ENCODE data around the gene KIF3A.

DNA sequence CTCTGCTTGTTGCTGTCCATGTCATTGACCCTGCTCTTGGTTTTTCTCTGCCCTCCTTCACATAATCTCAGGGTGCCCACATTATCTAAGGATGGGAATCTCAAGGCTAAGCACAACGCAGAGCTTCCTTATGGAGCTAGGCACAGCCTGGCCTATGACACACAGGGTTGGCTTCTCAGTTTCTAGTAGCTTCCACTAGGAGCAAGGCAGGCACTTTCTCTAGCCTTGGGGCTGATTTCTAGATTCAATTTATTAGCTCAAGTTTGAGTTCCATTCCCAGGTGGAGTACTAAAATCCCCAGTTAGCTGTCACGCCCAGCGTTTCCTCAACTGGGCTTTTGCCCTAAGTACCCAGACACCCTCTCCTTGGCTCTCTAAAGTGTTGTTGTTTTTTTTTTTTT lies 51.2 kb downstream of the KIF3A start:
- TF ChIP-seq, protein P1, sequence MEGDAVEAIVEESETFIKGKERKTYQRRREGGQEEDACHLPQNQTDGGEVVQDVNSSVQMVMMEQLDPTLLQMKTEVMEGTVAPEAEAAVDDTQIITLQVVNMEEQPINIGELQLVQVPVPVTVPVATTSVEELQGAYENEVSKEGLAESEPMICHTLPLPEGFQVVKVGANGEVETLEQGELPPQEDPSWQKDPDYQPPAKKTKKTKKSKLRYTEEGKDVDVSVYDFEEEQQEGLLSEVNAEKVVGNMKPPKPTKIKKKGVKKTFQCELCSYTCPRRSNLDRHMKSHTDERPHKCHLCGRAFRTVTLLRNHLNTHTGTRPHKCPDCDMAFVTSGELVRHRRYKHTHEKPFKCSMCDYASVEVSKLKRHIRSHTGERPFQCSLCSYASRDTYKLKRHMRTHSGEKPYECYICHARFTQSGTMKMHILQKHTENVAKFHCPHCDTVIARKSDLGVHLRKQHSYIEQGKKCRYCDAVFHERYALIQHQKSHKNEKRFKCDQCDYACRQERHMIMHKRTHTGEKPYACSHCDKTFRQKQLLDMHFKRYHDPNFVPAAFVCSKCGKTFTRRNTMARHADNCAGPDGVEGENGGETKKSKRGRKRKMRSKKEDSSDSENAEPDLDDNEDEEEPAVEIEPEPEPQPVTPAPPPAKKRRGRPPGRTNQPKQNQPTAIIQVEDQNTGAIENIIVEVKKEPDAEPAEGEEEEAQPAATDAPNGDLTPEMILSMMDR (IDR thresholded peaks at IDR 0.05), result no peak
- TF ChIP-seq POLR2AphosphoS5 (IDR thresholded peaks at IDR 0.05) (no peak), POLR2A (IDR thresholded peaks at IDR 0.05) (no peak)
